HCT116 (cell line): ENCODE results near the gene PLEKHM1. TPM values are rescaled to one million over a fixed set of nuclear protein-coding genes. Genes with fewer than 3 reads are reported as not detected.
A peak's percentile ranks its signal among the peaks of the same experiment; 100 is the strongest.

Source experiments
- ATAC-seq: fragments of 200-7000 bp; cut with Tn5 transposase; 2 replicates; pipeline ENCODE4 v1.9.1; 2020; ENCODE audit warnings: mild to moderate bottlenecking, moderate library complexity
- BruUV-seq: library from RNA; stranded (reverse); fragments of 400-500 nt; replicated peaks from 2 replicates; lab custom pipeline; 2021; lab: Mats Ljungman, UMichigan
- CTCF ChIA-PET: fragments of 300-600 bp; sonication (Branson Sonifier 250); formaldehyde crosslinking; loops from one replicate; lab custom pipeline; 2021; ENCODE audit warnings: antibody characterized with exemption; lab: Charles Lee
- POLR2A ChIA-PET: fragments of 300-600, 350-600 bp; sonication (Branson Sonifier 250); formaldehyde crosslinking; loops from one replicate; lab custom pipeline; 2021; ENCODE audit warnings: antibody characterized with exemption; lab: Charles Lee
- RAD21 ChIA-PET, 2 experiments: fragments of 300-600 bp; sonication (Branson Sonifier 250); formaldehyde crosslinking; loops; one replicate each; lab custom pipeline; 2023; ENCODE audit warnings: low total read pairs in 2 of 2; ENCODE audit not compliant: uncharacterized antibody in 2 of 2, unreplicated experiment in 2 of 2, low non-redundant PET in 1 of 2; lab: Charles Lee
- DNase-seq: peaks from one replicate; pipeline ENCODE4 v3.0.0-alpha.2; 2010; ENCODE audit warnings: low read depth, low spot score
- H2AFZ ChIP-seq: fragments of 200-600 bp; shearing (Covaris generic), sonication (generic); 2 replicates; pipeline ENCODE4 v1.6.1; 2017; ENCODE audit warnings: low read depth, mixed run types, mixed read lengths, antibody characterized with exemption, low read length; ENCODE audit not compliant: poor library complexity, severe bottlenecking
- H3K27ac ChIP-seq: 2 replicates; pipeline ENCODE4 v1.5.1; 2012; ENCODE audit warnings: low read depth, low read length
- H3K27me3 ChIP-seq: fragments of 200-600 bp; sonication (generic); 2 replicates; pipeline ENCODE4 v1.6.1; 2016; ENCODE audit warnings: mixed run types, low read length, mixed read lengths; ENCODE audit not compliant: insufficient read depth
- H3K36me3 ChIP-seq, 2 experiments: fragments of 200-500 bp in 1 of 2; fragments of 200-600 bp in 1 of 2; sonication (Bioruptor generic) in 1 of 2; sonication (generic) in 1 of 2; 2 replicates each; pipeline versions ENCODE4 v1.5.1 to v1.6.1; 2014 to 2016; ENCODE audit warnings: low read length in 2 of 2, inconsistent platforms in 1 of 2, mixed read lengths in 1 of 2, mixed run types in 1 of 2; ENCODE audit not compliant: insufficient read depth in 2 of 2, control insufficient read depth in 1 of 2
- H3K4me1 ChIP-seq, 2 experiments: fragments of 200-600 bp in 1 of 2; sonication (generic) in 1 of 2; 2 replicates each; pipeline versions ENCODE4 v1.5.1 to v1.6.1; 2012 to 2017; ENCODE audit warnings: low read length in 2 of 2, inconsistent platforms in 1 of 2, mild to moderate bottlenecking in 1 of 2, mixed read lengths in 1 of 2, mixed run types in 1 of 2, moderate library complexity in 1 of 2; ENCODE audit not compliant: insufficient read depth in 2 of 2, control insufficient read depth in 1 of 2
- H3K4me2 ChIP-seq: fragments of 200-600 bp; sonication (generic); 2 replicates; pipeline ENCODE4 v1.6.1; 2017; ENCODE audit warnings: mixed run types, low read length, mixed read lengths
- H3K4me3 ChIP-seq, 2 experiments: fragments of 200-600 bp in 1 of 2; sonication (generic) in 1 of 2; replicated peaks in 1 of 2; 2 replicates each; pipeline ENCODE4 v1.5.1; 2011 to 2016; ENCODE audit warnings: low read length in 2 of 2, control low read depth in 1 of 2, low read depth in 1 of 2, mild to moderate bottlenecking in 1 of 2, mixed read lengths in 1 of 2, mixed run types in 1 of 2
- H3K79me2 ChIP-seq: fragments of 200-600 bp; sonication (generic); 2 replicates; pipeline ENCODE4 v1.6.1; 2017; ENCODE audit warnings: mild to moderate bottlenecking, mixed run types, low read length, moderate library complexity, mixed read lengths; ENCODE audit not compliant: insufficient read depth
- H3K9ac ChIP-seq: fragments of 200-600 bp; sonication (generic); 2 replicates; pipeline ENCODE4 v1.6.1; 2016; ENCODE audit warnings: low read length, mixed read lengths
- H3K9me2 ChIP-seq: fragments of 200-600 bp; sonication (generic), shearing (Covaris generic); 2 replicates; pipeline ENCODE4 v1.6.1; 2017; ENCODE audit warnings: mixed run types, mild to moderate bottlenecking, moderate library complexity; ENCODE audit not compliant: insufficient read depth
- H3K9me3 ChIP-seq, 2 experiments: fragments of 200-500 bp in 1 of 2; fragments of 200-600 bp in 1 of 2; sonication (Bioruptor generic) in 1 of 2; sonication (generic) in 1 of 2; 2 replicates each; pipeline ENCODE4 v1.6.1; 2014 to 2017; ENCODE audit warnings: low read length in 2 of 2, mixed read lengths in 2 of 2, inconsistent platforms in 1 of 2, low read depth in 1 of 2, mild to moderate bottlenecking in 1 of 2, mixed run types in 1 of 2, moderate library complexity in 1 of 2; ENCODE audit not compliant: control insufficient read depth in 1 of 2, insufficient read depth in 1 of 2
- H4K20me1 ChIP-seq: fragments of 200-600 bp; sonication (generic), shearing (Covaris generic); 2 replicates; pipeline ENCODE4 v1.6.1; 2017; ENCODE audit warnings: mixed run types, mild to moderate bottlenecking, moderate library complexity; ENCODE audit not compliant: insufficient read depth
- CEBPB ChIP-seq: IDR thresholded peaks from 2 replicates; pipeline ENCODE4 v1.6.1; 2012; ENCODE audit warnings: low read depth
- EZH2 ChIP-seq: fragments of 200-600 bp; sonication (generic); IDR thresholded peaks from 2 replicates; pipeline ENCODE4 v1.6.1; 2017; ENCODE audit warnings: antibody characterized with exemption, mixed run types
- FOSL1 ChIP-seq: IDR thresholded peaks from 2 replicates; pipeline ENCODE4 v1.6.1; 2012; ENCODE audit warnings: low read depth
- POLR2AphosphoS5 ChIP-seq: IDR thresholded peaks from 2 replicates; pipeline ENCODE4 v1.6.1; 2011; ENCODE audit warnings: mild to moderate bottlenecking, low read depth, low read length, moderate library complexity
- SP1 ChIP-seq: IDR thresholded peaks from 2 replicates; pipeline ENCODE4 v1.6.1; 2012; ENCODE audit warnings: low read depth
- SRF ChIP-seq: IDR thresholded peaks from 2 replicates; pipeline ENCODE4 v1.6.1; 2012; ENCODE audit warnings: low read depth
- ZFX ChIP-seq: fragments of 450-650 bp; IDR thresholded peaks from 2 replicates; pipeline ENCODE4 v1.6.1; 2017
- intact Hi-C: fragments of 100-400 bp; cut with micrococcal nuclease; formaldehyde crosslinking; loops from 2 replicates; pipeline ENCODE4 v1.10.0; 2022
- total RNA-seq: library from RNA; stranded (reverse); gene quantifications from one replicate; pipeline ENCODE4 v1.2.1, GENCODE V29; 2021; ENCODE audit not compliant: unreplicated experiment
- TF ChIP-seq, protein P1 (sequence below): IDR thresholded peaks from 2 replicates; pipeline ENCODE4 v1.6.1; 2012
- TF ChIP-seq, protein P2 (sequence below), 3 experiments: fragments of 200-600 bp in 1 of 3; sonication (generic) in 1 of 3; IDR thresholded peaks in 2 of 3; conservative IDR thresholded peaks in 1 of 3; 2 replicates each; pipeline ENCODE4 v1.5.1; 2012 to 2017; ENCODE audit warnings: low read depth in 2 of 3, low read length in 2 of 3, antibody characterized with exemption in 1 of 3, borderline replicate concordance in 1 of 3, control low read depth in 1 of 3, mild to moderate bottlenecking in 1 of 3, mixed read lengths in 1 of 3, mixed run types in 1 of 3, moderate library complexity in 1 of 3; ENCODE audit not compliant: insufficient read depth in 1 of 3

PLEKHM1 gene
- total RNA-seq, 1 experiment from 2014 or later: 32.8 TPM

DNA sequence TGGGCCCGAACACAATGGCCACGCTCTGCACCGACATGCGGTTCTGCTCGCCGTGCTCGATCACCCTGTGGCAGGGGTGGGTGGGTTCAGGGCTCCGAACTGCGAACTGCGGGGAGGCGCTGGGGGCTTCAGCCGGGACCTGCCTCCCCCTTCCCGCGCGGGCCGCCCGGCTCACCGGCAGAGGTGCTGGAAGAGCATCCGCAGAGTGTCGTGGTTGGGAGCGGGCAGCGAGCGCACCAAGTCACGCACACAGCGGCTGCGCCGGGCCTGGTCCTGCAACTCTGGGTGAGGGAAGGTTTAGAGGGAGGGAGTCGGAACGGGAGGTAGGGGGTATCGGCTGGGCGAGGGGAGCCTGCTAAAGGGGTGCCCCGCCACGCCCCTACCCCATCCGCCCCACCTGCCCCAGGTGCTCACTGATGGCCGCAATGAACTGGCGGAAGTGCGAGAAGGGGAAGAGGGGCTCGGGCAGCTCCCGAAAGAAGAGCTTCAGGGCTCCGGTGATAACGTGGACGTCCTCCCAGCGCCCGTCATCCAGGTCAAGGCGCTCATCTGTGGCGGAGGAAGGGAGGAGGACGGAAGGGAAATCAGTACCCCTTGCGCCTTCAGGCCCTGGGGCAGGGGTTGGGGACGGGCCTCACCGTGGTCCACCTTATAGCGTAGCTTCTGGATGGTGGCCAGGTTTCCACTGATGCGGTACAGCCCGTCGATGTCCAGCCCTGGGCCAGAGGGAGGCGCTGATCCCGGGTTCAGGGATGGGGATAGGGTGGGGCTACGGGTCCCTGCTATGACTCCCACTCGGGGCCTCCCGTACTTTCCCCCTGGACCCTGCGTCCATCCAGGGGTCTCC is 94.7 kb downstream of the PLEKHM1 start:
- Histone ChIP-seq H3K9me3 (no peaks in the 10 kb centered on the region), H3K9me2 (no peaks in the 10 kb centered on the region), H3K27me3 (no peaks in the 10 kb centered on the region), H2AFZ (no peak overlapping the region), H3K4me3 (no peak overlapping the region), H3K79me2 (no peaks in the 10 kb centered on the region), H3K4me1 (peaks cover 0 to 16% of the 10 kb centered on the region in 2 experiments; a peak in 2 of 4 replicates), H3K9ac (no peak overlapping the region), H3K36me3 (peaks cover 4 to 7% of the 10 kb centered on the region in 2 experiments; a peak in 2 of 4 replicates), H3K27ac (no peak overlapping the region), H3K4me2 (no peak overlapping the region), H4K20me1 (no peaks in the 10 kb centered on the region)
- DNase-seq: no peak
- ChIA-PET POLR2A (interaction anchor here (2.1 kb wide), 1 partner anchor 29 kb away, joined by 6 read pairs; no protein-coding TSS in a partner anchor), RAD21 (interaction anchor here (0.8 to 0.9 kb wide), 2 partner anchors 245 to 456 kb away, joined by 3 to 6 read pairs; no protein-coding TSS in a partner anchor), CTCF (interaction anchor here (0.7 to 9.5 kb wide), 7 partner anchors 11 to 456 kb away, joined by 3 to 58 read pairs (median 4); no protein-coding TSS in a partner anchor)
- intact Hi-C loops: loop anchor here (1.0 kb wide), 2 partner anchors 30 to 457 kb away; no protein-coding TSS in a partner anchor
- no peak for TF ChIP-seq ZFX
- no peak for TF ChIP-seq EZH2
- TF ChIP-seq SRF: no peak
- TF ChIP-seq, protein P1, sequence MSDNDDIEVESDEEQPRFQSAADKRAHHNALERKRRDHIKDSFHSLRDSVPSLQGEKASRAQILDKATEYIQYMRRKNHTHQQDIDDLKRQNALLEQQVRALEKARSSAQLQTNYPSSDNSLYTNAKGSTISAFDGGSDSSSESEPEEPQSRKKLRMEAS: no peak
- TF ChIP-seq, protein P2, sequence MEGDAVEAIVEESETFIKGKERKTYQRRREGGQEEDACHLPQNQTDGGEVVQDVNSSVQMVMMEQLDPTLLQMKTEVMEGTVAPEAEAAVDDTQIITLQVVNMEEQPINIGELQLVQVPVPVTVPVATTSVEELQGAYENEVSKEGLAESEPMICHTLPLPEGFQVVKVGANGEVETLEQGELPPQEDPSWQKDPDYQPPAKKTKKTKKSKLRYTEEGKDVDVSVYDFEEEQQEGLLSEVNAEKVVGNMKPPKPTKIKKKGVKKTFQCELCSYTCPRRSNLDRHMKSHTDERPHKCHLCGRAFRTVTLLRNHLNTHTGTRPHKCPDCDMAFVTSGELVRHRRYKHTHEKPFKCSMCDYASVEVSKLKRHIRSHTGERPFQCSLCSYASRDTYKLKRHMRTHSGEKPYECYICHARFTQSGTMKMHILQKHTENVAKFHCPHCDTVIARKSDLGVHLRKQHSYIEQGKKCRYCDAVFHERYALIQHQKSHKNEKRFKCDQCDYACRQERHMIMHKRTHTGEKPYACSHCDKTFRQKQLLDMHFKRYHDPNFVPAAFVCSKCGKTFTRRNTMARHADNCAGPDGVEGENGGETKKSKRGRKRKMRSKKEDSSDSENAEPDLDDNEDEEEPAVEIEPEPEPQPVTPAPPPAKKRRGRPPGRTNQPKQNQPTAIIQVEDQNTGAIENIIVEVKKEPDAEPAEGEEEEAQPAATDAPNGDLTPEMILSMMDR (IDR thresholded peaks at IDR 0.05 in 2 of 3, conservative IDR thresholded peaks at IDR 0.05 in 1 of 3; ENCODE audit: borderline replicate concordance in 1 of 3, insufficient read depth in 1 of 3, low read depth in 2 of 3, low read length in 2 of 3): peak in 2 of 3 experiments; percentile 26 to 33; a peak in 3 of 6 replicates
- no peak for TF ChIP-seq POLR2AphosphoS5
- TF ChIP-seq CEBPB: no peak
- TF ChIP-seq SP1: no peak
- TF ChIP-seq FOSL1: no peak
- no TSS peak for BruUV-seq
- ATAC-seq: peak; percentile 35; the same call in 1 of the 2 replicates
